Chondrocyte (in vitro differentiated cells): ENCODE measurements around the gene CYP2U1. TPM values are rescaled to one million over a fixed set of nuclear protein-coding genes. Genes with fewer than 3 reads are reported as not detected.
"Not testable (repeated sequence)": the region's sequence is repeated elsewhere in the genome, so short reads cannot be mapped to it uniquely, and the experiment has no call there.

Source experiments
- DNase-seq: peaks from one replicate; pipeline ENCODE4 v3.0.0; 2021; ENCODE audit warnings: mixed read lengths, low spot score
- H3K27ac Mint-ChIP-seq: one replicate; pipeline ENCODE4 v1.8.0; 2021; ENCODE audit warnings: mild to moderate bottlenecking, moderate library complexity, mixed read lengths; ENCODE audit not compliant: unreplicated experiment
- H3K27me3 Mint-ChIP-seq: 2 replicates; pipeline ENCODE4 v1.8.0; 2021; ENCODE audit warnings: low read depth, mixed read lengths
- H3K36me3 Mint-ChIP-seq: 2 replicates; pipeline ENCODE4 v1.8.0; 2021; ENCODE audit warnings: low read depth, mixed read lengths
- H3K4me1 Mint-ChIP-seq: 2 replicates; pipeline ENCODE4 v1.8.0; 2021; ENCODE audit warnings: low read depth, mild to moderate bottlenecking, mixed read lengths
- H3K4me3 Mint-ChIP-seq: one replicate; pipeline ENCODE4 v1.8.0; 2021; ENCODE audit warnings: mild to moderate bottlenecking, moderate library complexity, mixed read lengths; ENCODE audit not compliant: unreplicated experiment
- H3K9me3 Mint-ChIP-seq: 2 replicates; pipeline ENCODE4 v1.8.0; 2021; ENCODE audit warnings: low read depth, mixed read lengths
- CTCF ChIP-seq: fragments of 200-600 bp; sonication (generic); IDR thresholded peaks from 2 replicates; pipeline ENCODE4 v1.5.0; 2021; ENCODE audit warnings: antibody characterized with exemption, mild to moderate bottlenecking, moderate library complexity
- total RNA-seq: library from RNA; stranded (reverse); gene quantifications from 3 replicates; pipeline ENCODE4 v1.2.1, GENCODE V29; 2021

CYP2U1 gene
- total RNA-seq, 1 donor from 2014 or later: 16.4 TPM

DNA sequence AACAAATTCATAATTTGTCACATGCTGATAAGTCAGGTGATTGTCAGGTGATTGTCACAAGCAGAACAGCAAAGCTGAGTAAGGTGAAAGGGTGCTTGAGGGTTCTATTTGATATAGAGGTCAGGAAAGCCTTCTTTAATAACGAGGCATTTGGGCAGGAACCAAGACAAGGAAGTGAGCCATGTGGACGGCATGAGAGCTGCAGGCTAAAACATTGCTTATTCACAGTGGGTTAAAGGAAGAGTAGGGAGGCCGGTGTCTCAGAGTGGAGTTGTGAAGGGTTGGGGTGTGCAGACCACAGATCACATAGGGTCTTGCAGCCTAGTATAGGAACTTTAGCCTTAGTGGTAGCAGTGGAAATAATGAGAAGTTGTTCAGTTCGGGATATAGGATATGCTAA lies 31.3 kb upstream of the CYP2U1 start:
- H3K27me3 Mint-ChIP-seq: no peaks in the 10 kb centered on the region
- peaks cover 19% of the 10 kb centered on the region for H3K36me3 Mint-ChIP-seq
- no peak for DNase-seq
- H3K9me3 Mint-ChIP-seq: peaks cover 3% of the 10 kb centered on the region
- H3K27ac Mint-ChIP-seq: no peak overlapping the region
- no peak overlapping the region for H3K4me3 Mint-ChIP-seq
- no peak for TF ChIP-seq CTCF
- peaks cover 30% of the 10 kb centered on the region for H3K4me1 Mint-ChIP-seq

GRCh38 chr4:107900508-107900907 lies 30.8 kb upstream of the CYP2U1 start:
- no peak for DNase-seq
- H3K4me1 Mint-ChIP-seq: peaks cover 26% of the 10 kb centered on the region
- peaks cover 19% of the 10 kb centered on the region for H3K36me3 Mint-ChIP-seq
- H3K27me3 Mint-ChIP-seq: no peaks in the 10 kb centered on the region
- TF ChIP-seq CTCF: no peak
- H3K27ac Mint-ChIP-seq: no peak overlapping the region
- H3K4me3 Mint-ChIP-seq: no peak overlapping the region
- H3K9me3 Mint-ChIP-seq: no peaks in the 10 kb centered on the region

GRCh38 chr4:107901213-107901934 lies 30.0 kb upstream of the CYP2U1 start:
- Mint-ChIP-seq H3K4me3 (no peak overlapping the region), H3K36me3 (peaks cover 19% of the 10 kb centered on the region), H3K27ac (no peak overlapping the region), H3K9me3 (no peaks in the 10 kb centered on the region), H3K27me3 (no peaks in the 10 kb centered on the region), H3K4me1 (peaks cover 17% of the 10 kb centered on the region)
- no peak for DNase-seq
- no peak for TF ChIP-seq CTCF

DNA sequence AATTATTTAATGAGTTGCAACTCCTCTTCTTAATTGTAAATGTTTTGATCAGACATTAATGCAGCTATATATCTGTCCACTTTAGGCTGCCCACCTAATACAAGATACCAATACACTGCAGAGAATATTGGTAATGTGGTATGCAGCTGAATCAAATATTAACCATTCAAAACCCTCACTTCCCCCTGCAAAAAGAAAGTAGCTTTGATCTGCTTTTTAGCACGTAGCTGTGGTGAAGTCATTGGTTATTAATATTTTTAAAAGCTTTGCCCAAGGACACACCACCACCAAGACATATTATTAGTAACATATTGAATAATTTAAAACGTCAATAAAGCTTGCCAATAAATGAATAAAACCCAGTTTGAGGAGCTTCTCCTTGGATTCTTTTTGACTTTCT lies 28.6 kb upstream of the CYP2U1 start:
- Mint-ChIP-seq H3K4me1 (peaks cover 4% of the 10 kb centered on the region), H3K27ac (no peak overlapping the region), H3K27me3 (no peaks in the 10 kb centered on the region), H3K9me3 (no peaks in the 10 kb centered on the region), H3K4me3 (no peak overlapping the region), H3K36me3 (peaks cover 19% of the 10 kb centered on the region)
- TF ChIP-seq CTCF: no peak
- DNase-seq: no peak

- not testable (repeated sequence) for H3K27ac Mint-ChIP-seq, H3K4me1 Mint-ChIP-seq, H3K9me3 Mint-ChIP-seq, H3K4me3 Mint-ChIP-seq, H3K27me3 Mint-ChIP-seq, DNase-seq
- peaks cover 26% of the 10 kb centered on the region for H3K36me3 Mint-ChIP-seq
Observed at GRCh38 chr4:107905082-107905481, 26.3 kb upstream of the CYP2U1 start.

GRCh38 chr4:107906458-107907100 lies 24.8 kb upstream of the CYP2U1 start:
- no peak for DNase-seq
- Mint-ChIP-seq H3K4me1 (no peaks in the 10 kb centered on the region), H3K27ac (no peak overlapping the region), H3K27me3 (no peaks in the 10 kb centered on the region), H3K4me3 (no peak overlapping the region), H3K9me3 (no peaks in the 10 kb centered on the region), H3K36me3 (peaks cover 28% of the 10 kb centered on the region)
- TF ChIP-seq CTCF: no peak
